HepG2 (cell line): ENCODE measurements around the gene HSPE1. TPM values are rescaled to one million over a fixed set of nuclear protein-coding genes. Genes with fewer than 3 reads are reported as not detected.

Experiments
- CHD4 ChIP-seq: fragments of 200-600 bp; sonication (generic); IDR thresholded peaks from 2 replicates; pipeline ENCODE4 v1.7.0; 2017; ENCODE audit warnings: mild to moderate bottlenecking, low read length, borderline replicate concordance
- KAT2B ChIP-seq: fragments of 150-350 bp; IDR thresholded peaks from 2 replicates; pipeline ENCODE4 v1.6.1; 2014; ENCODE audit warnings: low read depth, low read length, borderline replicate concordance
- NBN ChIP-seq: fragments of 450-650 bp; conservative IDR thresholded peaks from 2 replicates; pipeline ENCODE4 v1.6.1; 2017
- PHF5A ChIP-seq: IDR thresholded peaks from one replicate; pipeline ENCODE4 v1.6.1; 2018; ENCODE audit warnings: low read depth, missing genetic modification reagents; ENCODE audit not compliant: unreplicated experiment
- RARA ChIP-seq: IDR thresholded peaks from 2 replicates; pipeline ENCODE4 v1.6.1; 2016; ENCODE audit warnings: missing genetic modification reagents, missing compliant biosample characterization
- RFX1 ChIP-seq: fragments of 450-650 bp; IDR thresholded peaks from 2 replicates; pipeline ENCODE4 v1.6.1; 2017
- SNAI1 ChIP-seq: sonication (generic); formaldehyde crosslinking; IDR thresholded peaks from 2 replicates; pipeline ENCODE4 v1.5.0; 2020; ENCODE audit warnings: mild to moderate bottlenecking, missing genetic modification reagents, borderline replicate concordance
- ZFP36 ChIP-seq: fragments of 150-350 bp; IDR thresholded peaks from 2 replicates; pipeline ENCODE4 v1.6.1; 2018; ENCODE audit warnings: borderline replicate concordance, low read length, low read depth; ENCODE audit not compliant: partially characterized antibody
- ZMAT3 ChIP-seq: sonication (generic); formaldehyde crosslinking; conservative IDR thresholded peaks from 2 replicates; pipeline ENCODE4 v1.7.0; 2021; ENCODE audit warnings: missing genetic modification reagents
- ZNF329 ChIP-seq: sonication (generic); formaldehyde crosslinking; IDR thresholded peaks from 2 replicates; pipeline ENCODE4 v1.9.0; 2021; ENCODE audit warnings: low read depth, mild to moderate bottlenecking, missing genetic modification reagents
- ZNF33A ChIP-seq: sonication (generic); formaldehyde crosslinking; IDR thresholded peaks from 2 replicates; pipeline ENCODE4 v1.5.1; 2020; ENCODE audit warnings: missing genetic modification reagents, mild to moderate bottlenecking, moderate library complexity, borderline replicate concordance
- ZNF432 ChIP-seq: sonication (generic); formaldehyde crosslinking; IDR thresholded peaks from 2 replicates; pipeline ENCODE4 v1.5.0; 2020; ENCODE audit warnings: missing genetic modification reagents, mild to moderate bottlenecking, borderline replicate concordance
- polyA plus RNA-seq, 8 experiments: library from polyadenylated mRNA; depleted of rRNA in 3 of 8; stranded (reverse) in 7 of 8; unstranded in 1 of 8; fragments of >200 nt; fragmentation: Illumina TruSeq in 4 of 8; extraction: Trizol in 4 of 8; gene quantifications; 2 replicates each; pipeline versions ENCODE4 v1.2.1 to v1.2.3, GENCODE V29; 2011 to 2016; ENCODE audit warnings: low read depth in 4 of 8, missing spikeins in 1 of 8, mixed read lengths in 1 of 8; ENCODE audit not compliant: insufficient read depth in 1 of 8
- total RNA-seq, 5 experiments: library from RNA; depleted of rRNA; stranded (reverse); fragments of >200 nt; fragmentation: Illumina TruSeq; extraction: Trizol; gene quantifications; 2 replicates each; pipeline ENCODE4 v1.2.3, GENCODE V29; 2016; ENCODE audit warnings: low read depth in 1 of 5
- TF ChIP-seq, protein P1 (sequence below): sonication (generic); formaldehyde crosslinking; IDR thresholded peaks from 2 replicates; pipeline ENCODE4 v1.4.0; 2020; ENCODE audit warnings: mild to moderate bottlenecking, missing genetic modification reagents
- TF ChIP-seq, protein P2 (sequence below): sonication (generic); formaldehyde crosslinking; IDR thresholded peaks from 2 replicates; pipeline ENCODE4 v1.4.0; 2020; ENCODE audit warnings: missing genetic modification reagents
- TF ChIP-seq, protein P3 (sequence below): sonication (generic); formaldehyde crosslinking; conservative IDR thresholded peaks from 2 replicates; pipeline ENCODE4 v1.4.0; 2020; ENCODE audit warnings: missing genetic modification reagents
- TF ChIP-seq, protein P4 (sequence below): IDR thresholded peaks from 2 replicates; pipeline ENCODE4 v1.6.1; 2016; ENCODE audit warnings: low read depth, missing genetic modification reagents, missing compliant biosample characterization

HSPE1 gene
- total and polyA plus RNA-seq, 2 of the 13 experiments (the other 11 are each of a cell fraction or from before 2014, with no cell fraction given): 244 to 823 TPM

DNA sequence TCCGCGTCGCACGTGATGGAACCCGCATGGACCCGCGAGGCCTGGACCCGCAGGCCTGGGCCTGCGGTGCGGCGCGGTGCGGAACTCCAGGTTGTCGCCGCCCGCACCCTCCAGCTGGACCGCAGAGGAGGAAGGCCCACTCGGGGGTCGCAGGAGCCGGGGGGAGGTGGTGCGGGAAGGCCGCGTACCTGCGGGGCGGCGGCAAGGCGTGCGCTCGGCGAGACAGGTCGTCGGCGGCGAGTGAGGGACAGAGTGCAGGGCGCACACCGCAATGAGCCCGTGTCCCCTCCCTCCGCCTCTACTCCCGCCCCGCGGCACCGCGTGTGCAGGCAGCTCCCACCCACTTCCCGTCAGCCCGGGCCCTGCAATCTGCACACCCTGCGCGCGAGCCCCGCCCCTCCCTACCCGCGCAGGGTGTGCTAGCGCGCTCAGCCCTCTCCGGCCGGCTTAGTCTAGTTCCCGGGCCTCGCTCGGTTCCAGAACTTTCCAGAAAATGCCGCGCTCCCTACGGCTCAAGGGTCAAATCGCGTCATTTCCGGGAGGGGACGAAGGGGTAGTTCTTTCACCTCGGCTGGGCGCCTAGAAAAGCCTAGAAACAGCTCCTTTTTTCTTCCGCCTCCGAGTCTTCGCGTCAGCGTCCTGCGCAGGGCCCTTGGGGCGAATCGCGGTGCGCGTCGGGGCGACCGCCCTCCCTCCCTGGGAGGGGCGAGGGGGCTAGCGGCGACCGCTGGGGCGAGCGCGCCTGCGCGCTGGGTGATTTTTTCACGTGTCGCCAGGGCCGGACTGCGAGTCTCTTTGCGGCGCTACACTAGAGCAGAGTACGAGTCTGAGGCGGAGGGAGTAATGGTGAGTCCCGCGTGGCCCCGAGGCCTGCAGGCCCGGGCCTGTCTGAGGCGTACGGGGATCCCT lies at the start of gene HSPE1, which contains the start of gene HSPD1 (continued):
- TF ChIP-seq ZNF33A (CRISPR knock-in tag) (no peak; the same call in none of the 2 replicates), CHD4 (no peak), ZNF432 (CRISPR knock-in tag) (peak; percentile 96), ZMAT3 (CRISPR knock-in tag) (peak; percentile 99; the same call in 1 of the 2 replicates), ZNF329 (peak; percentile 90), KAT2B (no peak), NBN (0 out of 2 replicates have a peak, but pooled peaks have one; percentile 11), RARA (CRISPR knock-in tag) (peak; percentile 41; the same call in 1 of the 2 replicates), PHF5A (CRISPR knock-in tag) (peak; percentile 32), RFX1 (no peak), SNAI1 (peak; percentile 98), ZFP36 (no peak)
- TF ChIP-seq, protein P1, sequence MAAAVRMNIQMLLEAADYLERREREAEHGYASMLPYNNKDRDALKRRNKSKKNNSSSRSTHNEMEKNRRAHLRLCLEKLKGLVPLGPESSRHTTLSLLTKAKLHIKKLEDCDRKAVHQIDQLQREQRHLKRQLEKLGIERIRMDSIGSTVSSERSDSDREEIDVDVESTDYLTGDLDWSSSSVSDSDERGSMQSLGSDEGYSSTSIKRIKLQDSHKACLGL (CRISPR knock-in tag): peak; percentile 96
- TF ChIP-seq, protein P2, sequence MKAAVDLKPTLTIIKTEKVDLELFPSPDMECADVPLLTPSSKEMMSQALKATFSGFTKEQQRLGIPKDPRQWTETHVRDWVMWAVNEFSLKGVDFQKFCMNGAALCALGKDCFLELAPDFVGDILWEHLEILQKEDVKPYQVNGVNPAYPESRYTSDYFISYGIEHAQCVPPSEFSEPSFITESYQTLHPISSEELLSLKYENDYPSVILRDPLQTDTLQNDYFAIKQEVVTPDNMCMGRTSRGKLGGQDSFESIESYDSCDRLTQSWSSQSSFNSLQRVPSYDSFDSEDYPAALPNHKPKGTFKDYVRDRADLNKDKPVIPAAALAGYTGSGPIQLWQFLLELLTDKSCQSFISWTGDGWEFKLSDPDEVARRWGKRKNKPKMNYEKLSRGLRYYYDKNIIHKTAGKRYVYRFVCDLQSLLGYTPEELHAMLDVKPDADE: no peak; the same call in 1 of the 2 replicates
- TF ChIP-seq, protein P3, sequence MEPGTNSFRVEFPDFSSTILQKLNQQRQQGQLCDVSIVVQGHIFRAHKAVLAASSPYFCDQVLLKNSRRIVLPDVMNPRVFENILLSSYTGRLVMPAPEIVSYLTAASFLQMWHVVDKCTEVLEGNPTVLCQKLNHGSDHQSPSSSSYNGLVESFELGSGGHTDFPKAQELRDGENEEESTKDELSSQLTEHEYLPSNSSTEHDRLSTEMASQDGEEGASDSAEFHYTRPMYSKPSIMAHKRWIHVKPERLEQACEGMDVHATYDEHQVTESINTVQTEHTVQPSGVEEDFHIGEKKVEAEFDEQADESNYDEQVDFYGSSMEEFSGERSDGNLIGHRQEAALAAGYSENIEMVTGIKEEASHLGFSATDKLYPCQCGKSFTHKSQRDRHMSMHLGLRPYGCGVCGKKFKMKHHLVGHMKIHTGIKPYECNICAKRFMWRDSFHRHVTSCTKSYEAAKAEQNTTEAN (CRISPR knock-in tag): no peak; the same call in 1 of the 2 replicates
- TF ChIP-seq, protein P4, sequence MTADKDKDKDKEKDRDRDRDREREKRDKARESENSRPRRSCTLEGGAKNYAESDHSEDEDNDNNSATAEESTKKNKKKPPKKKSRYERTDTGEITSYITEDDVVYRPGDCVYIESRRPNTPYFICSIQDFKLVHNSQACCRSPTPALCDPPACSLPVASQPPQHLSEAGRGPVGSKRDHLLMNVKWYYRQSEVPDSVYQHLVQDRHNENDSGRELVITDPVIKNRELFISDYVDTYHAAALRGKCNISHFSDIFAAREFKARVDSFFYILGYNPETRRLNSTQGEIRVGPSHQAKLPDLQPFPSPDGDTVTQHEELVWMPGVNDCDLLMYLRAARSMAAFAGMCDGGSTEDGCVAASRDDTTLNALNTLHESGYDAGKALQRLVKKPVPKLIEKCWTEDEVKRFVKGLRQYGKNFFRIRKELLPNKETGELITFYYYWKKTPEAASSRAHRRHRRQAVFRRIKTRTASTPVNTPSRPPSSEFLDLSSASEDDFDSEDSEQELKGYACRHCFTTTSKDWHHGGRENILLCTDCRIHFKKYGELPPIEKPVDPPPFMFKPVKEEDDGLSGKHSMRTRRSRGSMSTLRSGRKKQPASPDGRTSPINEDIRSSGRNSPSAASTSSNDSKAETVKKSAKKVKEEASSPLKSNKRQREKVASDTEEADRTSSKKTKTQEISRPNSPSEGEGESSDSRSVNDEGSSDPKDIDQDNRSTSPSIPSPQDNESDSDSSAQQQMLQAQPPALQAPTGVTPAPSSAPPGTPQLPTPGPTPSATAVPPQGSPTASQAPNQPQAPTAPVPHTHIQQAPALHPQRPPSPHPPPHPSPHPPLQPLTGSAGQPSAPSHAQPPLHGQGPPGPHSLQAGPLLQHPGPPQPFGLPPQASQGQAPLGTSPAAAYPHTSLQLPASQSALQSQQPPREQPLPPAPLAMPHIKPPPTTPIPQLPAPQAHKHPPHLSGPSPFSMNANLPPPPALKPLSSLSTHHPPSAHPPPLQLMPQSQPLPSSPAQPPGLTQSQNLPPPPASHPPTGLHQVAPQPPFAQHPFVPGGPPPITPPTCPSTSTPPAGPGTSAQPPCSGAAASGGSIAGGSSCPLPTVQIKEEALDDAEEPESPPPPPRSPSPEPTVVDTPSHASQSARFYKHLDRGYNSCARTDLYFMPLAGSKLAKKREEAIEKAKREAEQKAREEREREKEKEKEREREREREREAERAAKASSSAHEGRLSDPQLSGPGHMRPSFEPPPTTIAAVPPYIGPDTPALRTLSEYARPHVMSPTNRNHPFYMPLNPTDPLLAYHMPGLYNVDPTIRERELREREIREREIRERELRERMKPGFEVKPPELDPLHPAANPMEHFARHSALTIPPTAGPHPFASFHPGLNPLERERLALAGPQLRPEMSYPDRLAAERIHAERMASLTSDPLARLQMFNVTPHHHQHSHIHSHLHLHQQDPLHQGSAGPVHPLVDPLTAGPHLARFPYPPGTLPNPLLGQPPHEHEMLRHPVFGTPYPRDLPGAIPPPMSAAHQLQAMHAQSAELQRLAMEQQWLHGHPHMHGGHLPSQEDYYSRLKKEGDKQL (CRISPR knock-in tag): no peak; the same call in 1 of the 2 replicates
